HG03460 (cell line): ENCODE data around the gene ELP4.

ENCODE experiments used
- ATAC-seq: cut with Tn5 transposase; IDR thresholded peaks from one replicate; pipeline ENCODE4 v1.9.1; 2021; ENCODE audit not compliant: unreplicated experiment

ELP4 gene

GRCh38 chr11:31798057-31798553, 288.5 kb downstream of the ELP4 start:
- ATAC-seq, result no peak

- ATAC-seq, result no peak
Observed at GRCh38 chr11:31798554-31799434, 289.2 kb downstream of the ELP4 start.

DNA sequence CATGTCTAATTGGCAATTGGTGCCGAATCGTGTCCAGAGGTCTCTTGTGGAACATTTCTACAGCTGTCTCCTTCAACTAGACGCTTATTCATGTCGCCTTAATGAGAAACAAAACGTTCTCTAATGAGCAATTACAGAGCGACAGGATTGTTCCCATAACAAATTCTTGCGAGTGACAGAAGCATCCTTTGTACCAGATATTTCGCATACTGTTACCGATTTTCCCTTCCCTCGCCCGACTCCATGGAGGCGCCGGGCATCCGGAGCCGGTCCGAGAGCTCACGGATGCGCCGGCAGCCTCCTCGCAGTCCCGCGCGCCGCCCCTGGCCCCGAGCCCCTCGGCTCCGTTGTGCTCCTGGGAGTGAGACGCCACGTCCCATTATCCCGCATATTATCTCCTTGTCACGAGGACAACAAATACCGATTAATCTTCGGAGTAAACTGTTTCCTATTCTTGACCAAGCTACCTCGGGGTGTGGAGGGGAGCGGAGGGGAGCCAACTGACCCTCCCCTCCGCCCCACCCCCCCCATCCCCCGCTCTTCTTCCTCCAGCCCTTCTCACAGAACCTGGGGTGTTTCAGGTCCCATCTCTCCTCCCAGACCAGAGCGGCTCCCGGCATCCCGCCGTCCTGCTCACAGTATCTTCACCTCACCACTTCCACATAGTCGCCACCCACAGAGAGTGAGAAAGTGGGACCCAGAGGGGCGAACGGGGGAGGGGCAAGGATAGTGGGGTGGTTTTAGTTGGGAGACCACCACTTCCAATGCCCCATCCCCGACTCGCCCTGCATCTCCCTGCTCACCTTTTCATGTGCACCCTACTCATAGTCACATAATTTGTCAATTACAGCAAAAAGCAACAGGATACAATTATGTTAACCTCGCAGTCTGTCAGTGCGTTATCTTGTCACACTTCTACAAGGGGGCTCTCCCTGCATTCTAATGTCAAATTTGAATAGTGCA, 290.1 kb downstream of the ELP4 start:
- no peak for ATAC-seq

DNA sequence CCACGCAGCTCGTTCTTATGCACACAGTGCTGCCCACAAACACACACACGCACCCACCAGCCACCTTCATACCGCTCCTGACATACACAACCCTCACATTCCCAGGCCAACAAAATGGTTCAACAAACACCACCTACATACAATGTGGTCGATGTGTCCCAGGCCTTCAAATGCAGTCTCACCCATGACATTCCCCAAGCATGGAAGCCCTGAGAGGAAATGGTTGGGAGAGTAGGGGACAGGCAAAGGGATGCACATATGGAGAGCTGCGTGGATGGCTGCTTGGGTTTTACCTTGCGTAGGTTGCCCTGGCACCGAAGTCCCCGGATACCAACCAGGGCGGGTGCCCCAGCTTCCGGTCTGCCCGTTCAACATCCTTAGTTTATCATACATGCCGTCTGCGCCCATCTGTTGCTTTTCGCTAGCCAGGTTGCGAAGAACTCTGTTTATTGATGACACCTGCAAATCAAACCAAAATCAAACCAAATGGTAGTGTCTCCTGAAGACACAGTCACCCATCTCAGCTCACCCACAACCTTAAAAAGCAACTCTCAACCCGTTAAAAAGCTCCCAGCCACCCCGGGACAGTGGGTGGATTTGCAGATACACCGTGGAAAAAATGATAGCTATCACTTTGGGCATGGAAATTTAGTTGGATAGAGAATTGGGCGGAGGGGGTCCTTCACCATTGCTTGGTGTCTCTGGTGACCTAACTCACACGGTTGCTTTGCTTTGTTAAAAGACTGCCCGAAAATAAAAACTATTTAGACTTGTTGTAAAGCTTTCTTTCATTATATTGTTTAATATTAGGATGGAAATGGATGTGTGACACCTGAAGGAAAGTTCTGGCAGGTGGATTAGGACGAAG, 291.1 kb downstream of the ELP4 start:
- no peak for ATAC-seq

GRCh38 chr11:31801298-31801702, 291.7 kb downstream of the ELP4 start:
- ATAC-seq, result no peak

DNA sequence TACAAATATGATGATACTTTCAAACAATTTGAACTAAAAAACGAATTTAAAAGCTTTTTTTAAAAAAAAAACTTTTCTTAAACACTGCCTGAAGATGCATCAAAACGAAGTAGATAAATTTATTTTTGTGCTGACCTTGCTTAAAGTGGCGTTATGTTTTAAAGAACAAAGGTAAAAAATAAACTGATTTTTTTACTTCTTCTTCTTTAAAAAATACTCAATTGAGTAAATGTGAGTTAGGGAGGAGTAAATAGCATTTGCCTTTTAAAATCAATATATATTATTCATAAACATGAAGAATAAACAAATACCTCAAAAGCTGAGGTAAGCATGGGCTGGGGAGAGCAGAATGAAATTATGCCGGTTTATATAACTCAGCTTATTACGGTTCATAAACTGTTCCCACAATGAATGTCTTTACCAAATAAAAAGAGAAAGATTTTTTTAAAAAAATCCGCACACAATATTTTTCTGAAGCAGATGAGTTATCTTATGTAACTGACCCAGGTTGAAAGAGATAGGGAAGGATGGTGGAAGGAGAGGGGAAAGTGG, 292.5 kb downstream of the ELP4 start:
- no peak for ATAC-seq

DNA sequence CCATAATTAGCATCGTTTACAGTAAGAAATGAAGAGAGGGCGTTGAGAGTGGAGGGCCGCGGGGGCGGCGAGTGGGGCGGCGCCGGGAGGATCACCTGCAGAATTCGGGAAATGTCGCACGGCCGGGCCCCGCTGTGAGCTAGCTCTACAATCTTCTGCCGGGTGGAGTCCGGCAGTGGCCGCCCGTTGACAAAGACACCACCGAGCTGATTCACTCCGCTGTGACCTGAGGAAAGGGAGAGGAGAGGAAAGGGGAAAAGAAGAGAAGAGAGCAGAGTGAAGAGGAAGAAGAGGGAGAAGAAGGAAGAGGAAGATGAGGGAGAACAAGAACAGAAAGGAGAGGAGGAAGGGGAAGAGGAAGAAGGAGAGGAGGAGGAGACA, 293.0 kb downstream of the ELP4 start:
- ATAC-seq, result no peak

- ATAC-seq, result no peak
Observed at GRCh38 chr11:31802990-31803812, 293.6 kb downstream of the ELP4 start.

DNA sequence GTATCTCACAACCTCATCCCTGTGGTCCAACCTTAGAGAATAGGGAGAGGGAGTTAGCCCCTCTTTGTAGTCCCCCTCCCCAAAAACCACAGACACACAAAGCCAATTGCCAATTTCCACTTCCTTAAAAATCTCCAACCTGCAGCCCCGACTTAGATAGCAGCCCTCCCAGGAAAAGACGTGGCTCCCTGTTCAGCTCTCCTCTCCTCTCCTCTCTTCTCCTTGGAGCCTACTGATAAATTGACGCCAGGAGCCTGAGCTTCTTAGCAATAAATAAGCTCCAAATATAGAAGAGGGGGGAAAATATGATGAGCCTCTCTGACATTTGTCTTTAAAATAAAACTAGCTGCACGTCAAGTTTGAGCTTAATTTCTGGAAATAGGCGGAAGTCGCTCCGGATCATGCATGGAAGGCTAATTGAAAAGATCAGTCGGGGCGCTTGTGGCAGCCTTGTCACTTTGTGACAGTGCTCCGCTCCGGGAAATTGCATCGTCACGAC, 294.3 kb downstream of the ELP4 start:
- no peak for ATAC-seq

DNA sequence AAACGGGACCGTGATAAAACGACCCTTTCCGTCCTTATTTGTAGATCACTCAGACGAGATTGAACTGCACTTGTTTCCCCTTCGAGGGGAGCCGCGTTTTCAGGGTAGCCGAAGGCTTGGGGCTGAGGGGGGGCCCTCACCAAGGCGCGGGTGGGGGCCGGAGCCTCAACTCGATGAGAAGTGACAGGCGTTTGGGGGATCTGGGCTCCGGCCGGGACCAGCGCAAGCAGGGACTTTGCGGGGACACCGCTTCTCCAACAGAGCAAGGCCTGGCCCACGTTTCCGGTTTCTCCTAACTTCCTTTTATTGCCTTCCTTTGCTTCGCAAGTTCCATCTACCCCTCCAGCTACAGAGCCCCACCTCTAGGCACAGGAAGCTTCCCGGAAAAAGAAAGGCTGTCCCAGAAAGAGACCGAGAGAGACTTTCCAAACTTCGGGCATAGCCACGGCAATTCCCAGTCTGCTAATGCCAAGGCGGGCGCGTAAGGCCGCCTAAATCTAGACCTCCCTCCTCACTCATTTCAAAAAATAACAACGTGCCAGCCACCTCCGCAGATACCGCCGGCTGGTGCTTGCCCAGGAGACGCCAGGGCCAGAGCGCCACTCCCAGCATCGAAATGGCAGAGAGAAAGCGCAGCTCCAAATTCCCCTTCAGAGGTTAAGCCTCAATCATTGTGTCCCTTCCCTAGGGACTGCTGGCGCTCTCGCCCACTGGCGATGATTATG, 294.9 kb downstream of the ELP4 start:
- ATAC-seq, result no peak

DNA sequence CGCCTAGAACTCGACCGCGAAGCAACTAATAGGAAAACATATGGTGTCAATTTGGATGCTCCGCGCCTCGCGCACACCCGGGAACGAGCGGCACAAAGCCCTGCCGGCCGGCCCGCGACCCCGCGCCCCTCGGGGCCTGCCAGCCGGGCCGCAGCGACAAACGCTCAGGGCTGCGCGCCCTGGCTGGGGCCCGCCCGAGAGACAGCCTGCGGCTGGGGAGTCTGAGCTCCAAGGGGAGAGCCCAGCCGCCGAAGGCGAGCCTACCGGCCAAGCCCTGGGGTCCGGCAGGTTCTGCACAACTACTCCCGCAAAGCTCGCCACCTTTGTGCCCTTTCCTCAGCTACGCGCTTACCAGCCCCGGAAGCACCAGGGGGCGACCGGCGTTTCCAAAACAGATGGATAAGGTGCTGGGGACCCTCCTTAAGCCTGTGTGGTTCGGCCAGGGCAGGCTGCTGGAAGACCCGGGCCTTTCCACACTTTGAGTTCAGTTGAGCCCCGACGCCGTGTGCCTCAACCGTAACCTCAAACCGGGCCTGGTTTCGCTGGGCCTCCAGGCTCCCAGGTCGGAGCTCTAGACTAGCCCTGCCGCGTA, 295.6 kb downstream of the ELP4 start:
- no peak for ATAC-seq

- no peak for ATAC-seq
Observed at GRCh38 chr11:31805629-31806185, 296.1 kb downstream of the ELP4 start.

GRCh38 chr11:31806186-31806927, 296.8 kb downstream of the ELP4 start:
- no peak for ATAC-seq

- no peak for ATAC-seq
Observed at GRCh38 chr11:31806928-31807798, 297.6 kb downstream of the ELP4 start.

GRCh38 chr11:31807799-31808667, 298.5 kb downstream of the ELP4 start:
- no peak for ATAC-seq
